Right lobe of liver (tissue), 4 donors: ENCODE data around the gene GRIK2.

Experiments
- CTCF ChIP-seq, 4 donors: fragments of 200-600 bp in 3 of 4; fragments of 450-650 bp in 1 of 4; IDR thresholded peaks; one replicate each; pipeline versions ENCODE4 v1.5.1 to v1.8.0; 2016 to 2022; ENCODE audit warnings: antibody characterized with exemption in 4 of 4, mild to moderate bottlenecking in 2 of 4
- POLR2A ChIP-seq: fragments of 450-650 bp; IDR thresholded peaks from one replicate; pipeline ENCODE4 v1.6.1; 2017; ENCODE audit warnings: antibody characterized with exemption, mild to moderate bottlenecking
- donor health status: DM: no; HTN: no; CAD: no.
- donor health status: DM: no; HTN: no; CAD: no.
- donor health status: DM: no; HTN: yes; CAD: no.

GRCh38 chr6:101365181-101365580 lies 28.3 kb upstream of the GRIK2 start:
- TF ChIP-seq POLR2A, result no peak
- TF ChIP-seq CTCF (IDR thresholded peaks at IDR 0.05), result no peak
